ENCODE data around the gene LITAFD.
"Not testable (repeated sequence)": the region's sequence is repeated elsewhere in the genome, so short reads cannot be mapped to it uniquely, and the experiment has no call there.

The LITAFD gene

GRCh38 chr16:8910811-8911210 lies 28.7 kb downstream of the LITAFD start:
- H3K4me3 Mint-ChIP-seq: no peak overlapping the region
- H3K9me3 Mint-ChIP-seq: no peaks in the 10 kb centered on the region
- H3K27me3 Mint-ChIP-seq (ENCODE audit: low read depth, poor library complexity): no peaks in the 10 kb centered on the region
- H3K4me1 Mint-ChIP-seq: peaks cover 6% of the 10 kb centered on the region
- peak overlapping the region; percentile 12 for H3K27ac Mint-ChIP-seq
- no peak for TF ChIP-seq CTCF (IDR thresholded peaks at IDR 0.05)
- no peak for DNase-seq
- peaks cover 81% of the 10 kb centered on the region for H3K36me3 Mint-ChIP-seq (ENCODE audit: low read depth)

- DNase-seq: no peak
- Mint-ChIP-seq H3K27ac (no peak overlapping the region), H3K36me3 (ENCODE audit: low read depth) (peaks cover 85% of the 10 kb centered on the region), H3K4me3 (no peak overlapping the region), H3K4me1 (peaks cover 6% of the 10 kb centered on the region), H3K27me3 (ENCODE audit: low read depth, poor library complexity) (no peaks in the 10 kb centered on the region), H3K9me3 (no peaks in the 10 kb centered on the region)
- TF ChIP-seq CTCF (IDR thresholded peaks at IDR 0.05): no peak
Observed at GRCh38 chr16:8912793-8913192, 30.6 kb downstream of the LITAFD start.

- TF ChIP-seq CTCF (IDR thresholded peaks at IDR 0.05): no peak
- Mint-ChIP-seq H3K4me3 (no peak overlapping the region), H3K4me1 (peaks cover 6% of the 10 kb centered on the region), H3K27me3 (ENCODE audit: low read depth, poor library complexity) (no peaks in the 10 kb centered on the region), H3K36me3 (ENCODE audit: low read depth) (peaks cover 88% of the 10 kb centered on the region), H3K9me3 (no peaks in the 10 kb centered on the region), H3K27ac (no peak overlapping the region)
- no peak for DNase-seq
Observed at GRCh38 chr16:8914098-8914497, 31.9 kb downstream of the LITAFD start.

GRCh38 chr16:8915722-8916301 lies 33.7 kb downstream of the LITAFD start:
- no peak for TF ChIP-seq CTCF (IDR thresholded peaks at IDR 0.05)
- peaks cover 97% of the 10 kb centered on the region for H3K36me3 Mint-ChIP-seq (ENCODE audit: low read depth)
- H3K27ac Mint-ChIP-seq: peak overlapping the region; percentile 72
- H3K9me3 Mint-ChIP-seq: no peaks in the 10 kb centered on the region
- H3K4me1 Mint-ChIP-seq: peaks cover 6% of the 10 kb centered on the region
- H3K4me3 Mint-ChIP-seq: no peak overlapping the region
- no peaks in the 10 kb centered on the region for H3K27me3 Mint-ChIP-seq (ENCODE audit: low read depth, poor library complexity)
- no peak for DNase-seq

- Mint-ChIP-seq H3K27me3 (ENCODE audit: low read depth, poor library complexity) (no peaks in the 10 kb centered on the region), H3K4me3 (no peak overlapping the region), H3K9me3 (no peaks in the 10 kb centered on the region), H3K4me1 (peaks cover 6% of the 10 kb centered on the region), H3K27ac (peak overlapping the region; percentile 34), H3K36me3 (ENCODE audit: low read depth) (peaks cover 97% of the 10 kb centered on the region)
- TF ChIP-seq CTCF (IDR thresholded peaks at IDR 0.05): no peak
- DNase-seq: no peak
Observed at GRCh38 chr16:8916541-8917225, 34.5 kb downstream of the LITAFD start.

- H3K27me3 Mint-ChIP-seq (ENCODE audit: low read depth, poor library complexity); H3K4me1 Mint-ChIP-seq; H3K27ac Mint-ChIP-seq; H3K9me3 Mint-ChIP-seq; DNase-seq; H3K4me3 Mint-ChIP-seq: not testable (repeated sequence)
- H3K36me3 Mint-ChIP-seq (ENCODE audit: low read depth): peaks cover 92% of the 10 kb centered on the region
Observed at GRCh38 chr16:8917336-8917735, 35.2 kb downstream of the LITAFD start.
